Parathyroid adenoma (tissue), 2 donors: ENCODE measurements around the gene TBC1D2.

Source experiments
- H2AFZ ChIP-seq: fragments of 300-600 bp; sonication (generic); one replicate; pipeline ENCODE4 v1.7.0; 2017; ENCODE audit warnings: antibody characterized with exemption, mild to moderate bottlenecking
- H3K27ac ChIP-seq: fragments of 300-600 bp; sonication (generic); one replicate; pipeline ENCODE4 v1.7.0; 2017
- H3K27me3 ChIP-seq: fragments of 300-600 bp; sonication (generic); one replicate; pipeline ENCODE4 v1.7.0; 2017; ENCODE audit warnings: low read length; ENCODE audit not compliant: control insufficient read depth, insufficient read depth
- H3K36me3 ChIP-seq: fragments of 300-600 bp; sonication (generic); one replicate; pipeline ENCODE4 v1.7.0; 2017; ENCODE audit warnings: low read length; ENCODE audit not compliant: control insufficient read depth, insufficient read depth
- H3K4me1 ChIP-seq: fragments of 300-600 bp; sonication (generic); one replicate; pipeline ENCODE4 v1.7.0; 2017; ENCODE audit warnings: control low read depth
- H3K4me2 ChIP-seq: fragments of 300-600 bp; sonication (generic); one replicate; pipeline ENCODE4 v1.7.0; 2017; ENCODE audit warnings: low read length
- H3K4me3 ChIP-seq: fragments of 300-600 bp; sonication (generic); one replicate; pipeline ENCODE4 v1.7.0; 2017; ENCODE audit warnings: low read depth, low read length
- H3K79me2 ChIP-seq: fragments of 300-600 bp; sonication (generic); one replicate; pipeline ENCODE4 v1.7.0; 2017; ENCODE audit warnings: control low read depth
- H3K9ac ChIP-seq: fragments of 300-600 bp; sonication (generic); one replicate; pipeline ENCODE4 v1.7.0; 2017; ENCODE audit warnings: mild to moderate bottlenecking
- H3K9me3 ChIP-seq: fragments of 300-600 bp; sonication (generic); one replicate; pipeline ENCODE4 v1.7.0; 2017; ENCODE audit warnings: low read length; ENCODE audit not compliant: control insufficient read depth
- CTCF ChIP-seq: fragments of 300-600 bp; sonication (generic); IDR thresholded peaks from one replicate; pipeline ENCODE4 v1.7.0; 2017; ENCODE audit warnings: antibody characterized with exemption, mild to moderate bottlenecking
- donor health status: primary hyperparathyroidism.

TBC1D2 gene

GRCh38 chr9:98226957-98227356, 28.5 kb downstream of the TBC1D2 start:
- no peak overlapping the region for H2AFZ ChIP-seq
- H3K79me2 ChIP-seq: no peaks in the 10 kb centered on the region
- no peak for TF ChIP-seq CTCF
- no peaks in the 10 kb centered on the region for H3K4me1 ChIP-seq
- H3K4me3 ChIP-seq: no peak overlapping the region
- H3K9me3 ChIP-seq: no peaks in the 10 kb centered on the region
- no peak overlapping the region for H3K9ac ChIP-seq
- H3K4me2 ChIP-seq: no peak overlapping the region
- no peaks in the 10 kb centered on the region for H3K36me3 ChIP-seq
- H3K27me3 ChIP-seq: no peaks in the 10 kb centered on the region
- no peak overlapping the region for H3K27ac ChIP-seq

- Histone ChIP-seq H3K36me3 (no peaks in the 10 kb centered on the region), H3K27ac (no peak overlapping the region), H3K4me3 (no peak overlapping the region), H3K9me3 (no peaks in the 10 kb centered on the region), H3K79me2 (no peaks in the 10 kb centered on the region), H2AFZ (no peak overlapping the region), H3K4me2 (no peak overlapping the region), H3K9ac (no peak overlapping the region), H3K27me3 (no peaks in the 10 kb centered on the region), H3K4me1 (no peaks in the 10 kb centered on the region)
- no peak for TF ChIP-seq CTCF
These were observed 28.9 kb downstream of the TBC1D2 start for GRCh38 chr9:98226516-98226915.

- no peaks in the 10 kb centered on the region for H3K79me2 ChIP-seq
- H3K27me3 ChIP-seq: no peaks in the 10 kb centered on the region
- no peaks in the 10 kb centered on the region for H3K4me1 ChIP-seq
- no peaks in the 10 kb centered on the region for H3K9me3 ChIP-seq
- no peak overlapping the region for H3K4me2 ChIP-seq
- no peak overlapping the region for H2AFZ ChIP-seq
- no peak overlapping the region for H3K27ac ChIP-seq
- TF ChIP-seq CTCF: no peak
- no peak overlapping the region for H3K4me3 ChIP-seq
- no peak overlapping the region for H3K9ac ChIP-seq
- no peaks in the 10 kb centered on the region for H3K36me3 ChIP-seq
These were observed 30.4 kb downstream of the TBC1D2 start for GRCh38 chr9:98225015-98225442.

GRCh38 chr9:98222885-98223691, 32.4 kb downstream of the TBC1D2 start:
- no peak for TF ChIP-seq CTCF
- Histone ChIP-seq H3K4me2 (no peak overlapping the region), H3K27ac (no peak overlapping the region), H3K9me3 (no peaks in the 10 kb centered on the region), H3K79me2 (no peaks in the 10 kb centered on the region), H3K36me3 (no peaks in the 10 kb centered on the region), H2AFZ (no peak overlapping the region), H3K9ac (no peak overlapping the region), H3K4me3 (no peak overlapping the region), H3K27me3 (no peaks in the 10 kb centered on the region), H3K4me1 (no peaks in the 10 kb centered on the region)

DNA sequence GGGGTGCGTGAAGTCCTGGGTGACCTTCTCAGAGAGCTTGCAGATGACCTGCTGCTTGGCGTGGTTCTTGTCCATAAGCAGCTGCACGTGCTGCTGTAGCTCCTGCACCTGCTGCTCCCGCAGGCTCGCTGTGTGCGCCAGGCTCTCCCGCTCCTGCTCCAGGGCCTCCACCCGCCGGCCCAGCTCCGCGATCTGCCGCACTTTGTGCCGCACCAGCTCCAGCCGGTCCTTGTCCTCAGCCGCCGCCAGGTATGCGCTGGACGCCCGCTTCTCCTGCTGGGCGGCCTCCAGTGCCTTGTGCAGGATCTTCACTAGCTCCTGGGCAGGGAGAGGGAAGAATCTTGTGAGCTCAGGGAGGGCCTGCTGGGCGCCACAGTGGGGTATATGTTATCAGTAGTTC, 34.5 kb downstream of the TBC1D2 start:
- no peaks in the 10 kb centered on the region for H3K4me1 ChIP-seq
- no peaks in the 10 kb centered on the region for H3K79me2 ChIP-seq
- H3K9me3 ChIP-seq: no peaks in the 10 kb centered on the region
- H3K9ac ChIP-seq: no peak overlapping the region
- H3K36me3 ChIP-seq: no peaks in the 10 kb centered on the region
- no peak overlapping the region for H2AFZ ChIP-seq
- H3K4me3 ChIP-seq: no peak overlapping the region
- H3K4me2 ChIP-seq: no peak overlapping the region
- H3K27me3 ChIP-seq: no peaks in the 10 kb centered on the region
- no peak overlapping the region for H3K27ac ChIP-seq
- TF ChIP-seq CTCF: no peak
